Suprapubic skin (tissue), 4 donors: ENCODE results near the gene SPDYC.

ENCODE experiments used
- EP300 ChIP-seq: sonication (generic); formaldehyde crosslinking; IDR thresholded peaks from one replicate; pipeline ENCODE4 v1.6.1; 2017; ENCODE audit warnings: antibody characterized with exemption
- POLR2A ChIP-seq, 2 donors: fragments of 450-650 bp; IDR thresholded peaks; one replicate each; pipeline ENCODE4 v1.6.1; 2017; ENCODE audit warnings: antibody characterized with exemption in 2 of 2, mild to moderate bottlenecking in 2 of 2, moderate library complexity in 2 of 2
- POLR2AphosphoS5 ChIP-seq, 3 donors: sonication (generic); formaldehyde crosslinking; IDR thresholded peaks; one replicate each; pipeline ENCODE4 v1.6.1; 2017; ENCODE audit warnings: antibody characterized with exemption in 3 of 3
- TF ChIP-seq, protein P1 (sequence below), 2 donors: fragments of 200-600 bp in 1 of 2; fragments of 450-650 bp in 1 of 2; sonication (generic) in 1 of 2; IDR thresholded peaks; one replicate each; pipeline ENCODE4 v1.5.1; 2016 to 2019; ENCODE audit warnings: antibody characterized with exemption in 2 of 2, mild to moderate bottlenecking in 1 of 2, moderate library complexity in 1 of 2

DNA sequence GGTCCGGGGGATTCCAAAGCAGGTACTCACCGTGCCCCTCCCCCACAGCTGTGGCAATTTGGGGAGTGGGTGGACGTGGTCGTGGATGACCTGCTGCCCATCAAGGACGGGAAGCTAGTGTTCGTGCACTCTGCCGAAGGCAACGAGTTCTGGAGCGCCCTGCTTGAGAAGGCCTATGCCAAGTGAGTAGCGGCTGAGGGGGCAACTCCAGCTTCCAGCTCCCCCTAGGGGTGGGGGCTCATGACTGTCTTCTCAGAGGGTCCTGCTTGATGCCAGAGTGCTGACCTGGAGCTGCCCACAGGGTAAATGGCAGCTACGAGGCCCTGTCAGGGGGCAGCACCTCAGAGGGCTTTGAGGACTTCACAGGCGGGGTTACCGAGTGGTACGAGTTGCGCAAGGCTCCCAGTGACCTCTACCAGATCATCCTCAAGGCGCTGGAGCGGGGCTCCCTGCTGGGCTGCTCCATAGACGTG is 15.9 kb downstream of the SPDYC start:
- TF ChIP-seq, protein P1, sequence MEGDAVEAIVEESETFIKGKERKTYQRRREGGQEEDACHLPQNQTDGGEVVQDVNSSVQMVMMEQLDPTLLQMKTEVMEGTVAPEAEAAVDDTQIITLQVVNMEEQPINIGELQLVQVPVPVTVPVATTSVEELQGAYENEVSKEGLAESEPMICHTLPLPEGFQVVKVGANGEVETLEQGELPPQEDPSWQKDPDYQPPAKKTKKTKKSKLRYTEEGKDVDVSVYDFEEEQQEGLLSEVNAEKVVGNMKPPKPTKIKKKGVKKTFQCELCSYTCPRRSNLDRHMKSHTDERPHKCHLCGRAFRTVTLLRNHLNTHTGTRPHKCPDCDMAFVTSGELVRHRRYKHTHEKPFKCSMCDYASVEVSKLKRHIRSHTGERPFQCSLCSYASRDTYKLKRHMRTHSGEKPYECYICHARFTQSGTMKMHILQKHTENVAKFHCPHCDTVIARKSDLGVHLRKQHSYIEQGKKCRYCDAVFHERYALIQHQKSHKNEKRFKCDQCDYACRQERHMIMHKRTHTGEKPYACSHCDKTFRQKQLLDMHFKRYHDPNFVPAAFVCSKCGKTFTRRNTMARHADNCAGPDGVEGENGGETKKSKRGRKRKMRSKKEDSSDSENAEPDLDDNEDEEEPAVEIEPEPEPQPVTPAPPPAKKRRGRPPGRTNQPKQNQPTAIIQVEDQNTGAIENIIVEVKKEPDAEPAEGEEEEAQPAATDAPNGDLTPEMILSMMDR (IDR thresholded peaks at IDR 0.05), result no peak
- TF ChIP-seq POLR2AphosphoS5 (IDR thresholded peaks at IDR 0.05) (no peak), POLR2A (IDR thresholded peaks at IDR 0.05) (no peak), EP300 (no peak)
